HG02885 (cell line): ENCODE results near the gene FLNB.

ENCODE experiments used
- ATAC-seq: cut with Tn5 transposase; IDR thresholded peaks from one replicate; pipeline ENCODE4 v1.9.1; 2021; ENCODE audit warnings: mild to moderate bottlenecking; ENCODE audit not compliant: unreplicated experiment, poor library complexity

FLNB gene

GRCh38 chr3:58008141-58009025 lies at the start of gene FLNB:
TSS of gene FLNB (plus strand) at chr3:58008422. CDS start at chr3:58008565, 143 bp downstream.
- peak; percentile 82 for ATAC-seq

GRCh38 chr3:57958642-57959422 lies 49.4 kb upstream of the FLNB start:
- ATAC-seq, result no peak

- no peak for ATAC-seq
These were observed 48.6 kb upstream of the FLNB start for GRCh38 chr3:57959423-57960173.

- no peak for ATAC-seq
These were observed 48.1 kb upstream of the FLNB start for GRCh38 chr3:57960174-57960505.

- no peak for ATAC-seq
These were observed 46.9 kb upstream of the FLNB start for GRCh38 chr3:57961177-57961827.

- ATAC-seq, result no peak
These were observed 46.3 kb upstream of the FLNB start for GRCh38 chr3:57961828-57962447.

- ATAC-seq, result no peak
These were observed 45.8 kb upstream of the FLNB start for GRCh38 chr3:57962448-57962834.

- peak; percentile 37 for ATAC-seq
These were observed 44.3 kb upstream of the FLNB start for GRCh38 chr3:57963811-57964346.

- no peak for ATAC-seq
These were observed 41.4 kb upstream of the FLNB start for GRCh38 chr3:57966829-57967228.

GRCh38 chr3:57967590-57967989 lies 40.6 kb upstream of the FLNB start:
- no peak for ATAC-seq

- no peak for ATAC-seq
These were observed 39.7 kb upstream of the FLNB start for GRCh38 chr3:57968501-57968900.

- no peak for ATAC-seq
These were observed 36.2 kb upstream of the FLNB start for GRCh38 chr3:57971975-57972374.

- ATAC-seq, result no peak
These were observed 35.6 kb upstream of the FLNB start for GRCh38 chr3:57972531-57973111.

GRCh38 chr3:57973715-57974477 lies 34.3 kb upstream of the FLNB start:
- ATAC-seq, result no peak

GRCh38 chr3:57974796-57975388 lies 33.3 kb upstream of the FLNB start:
- ATAC-seq, result no peak

- no peak for ATAC-seq
These were observed 30.4 kb upstream of the FLNB start for GRCh38 chr3:57977818-57978235.

GRCh38 chr3:57978316-57978715 lies 29.9 kb upstream of the FLNB start:
- ATAC-seq, result no peak

GRCh38 chr3:57980416-57980815 lies 27.8 kb upstream of the FLNB start:
- no peak for ATAC-seq
